H1 (cell line): ENCODE measurements around the gene OTC. TPM values are rescaled to one million over a fixed set of nuclear protein-coding genes. Genes with fewer than 3 reads are reported as not detected.

Source experiments
- HDAC6 ChIP-seq: IDR thresholded peaks from one replicate; pipeline ENCODE4 v1.7.1; 2012; ENCODE audit warnings: low read depth, mild to moderate bottlenecking, inconsistent platforms, low read length, moderate library complexity
- JUND ChIP-seq: IDR thresholded peaks from 2 replicates; pipeline ENCODE4 v1.6.1; 2011; ENCODE audit warnings: mild to moderate bottlenecking, improper control_type of control experiment, low read length
- SAP30 ChIP-seq: fragments of 300-600 bp; sonication (generic); IDR thresholded peaks from 2 replicates; pipeline ENCODE4 v1.7.1; 2012; ENCODE audit warnings: low read length, moderate library complexity, mild to moderate bottlenecking, inconsistent platforms; ENCODE audit not compliant: insufficient read depth, insufficient replicate concordance
- SP1 ChIP-seq: IDR thresholded peaks from 2 replicates; pipeline ENCODE4 v1.6.1; 2011; ENCODE audit warnings: low read depth, low read length
- ZNF274 ChIP-seq: IDR thresholded peaks from 2 replicates; pipeline ENCODE4 v1.7.0; 2012; ENCODE audit warnings: low read length, borderline replicate concordance; ENCODE audit errors: extremely low read depth
- polyA plus RNA-seq, 7 experiments: library from polyadenylated mRNA; depleted of rRNA in 3 of 7; stranded (reverse) in 5 of 7; unstranded in 2 of 7; fragments of >200 nt in 5 of 7; fragments of 200-250 nt in 2 of 7; gene quantifications; 1 replicate in 5 of 7; 2 replicates in 1 of 7; 4 replicates in 1 of 7; pipeline versions ENCODE4 v1.2.1 to v1.2.3, GENCODE V29; 2011 to 2013; ENCODE audit warnings: missing spikeins in 2 of 7, mixed read lengths in 2 of 7
- total RNA-seq: library from RNA; stranded (reverse); fragmentation: NEBNext Ultra II Directional; extraction: Animal tissue kit (Norgen Biotek cat#: 25700); gene quantifications from 2 replicates; pipeline ENCODE4 v1.2.1, GENCODE V29; 2021
- TF ChIP-seq, protein P1 (sequence below): fragments of 300-600 bp; sonication (generic); IDR thresholded peaks from 2 replicates; pipeline ENCODE4 v1.7.1; 2012; ENCODE audit warnings: low read length, moderate library complexity, mild to moderate bottlenecking, inconsistent platforms; ENCODE audit not compliant: insufficient replicate concordance

OTC gene
- total and polyA plus RNA-seq, 2 of the 8 experiments (the other 6 are each of a cell fraction or from before 2014, with no cell fraction given): not detected

DNA sequence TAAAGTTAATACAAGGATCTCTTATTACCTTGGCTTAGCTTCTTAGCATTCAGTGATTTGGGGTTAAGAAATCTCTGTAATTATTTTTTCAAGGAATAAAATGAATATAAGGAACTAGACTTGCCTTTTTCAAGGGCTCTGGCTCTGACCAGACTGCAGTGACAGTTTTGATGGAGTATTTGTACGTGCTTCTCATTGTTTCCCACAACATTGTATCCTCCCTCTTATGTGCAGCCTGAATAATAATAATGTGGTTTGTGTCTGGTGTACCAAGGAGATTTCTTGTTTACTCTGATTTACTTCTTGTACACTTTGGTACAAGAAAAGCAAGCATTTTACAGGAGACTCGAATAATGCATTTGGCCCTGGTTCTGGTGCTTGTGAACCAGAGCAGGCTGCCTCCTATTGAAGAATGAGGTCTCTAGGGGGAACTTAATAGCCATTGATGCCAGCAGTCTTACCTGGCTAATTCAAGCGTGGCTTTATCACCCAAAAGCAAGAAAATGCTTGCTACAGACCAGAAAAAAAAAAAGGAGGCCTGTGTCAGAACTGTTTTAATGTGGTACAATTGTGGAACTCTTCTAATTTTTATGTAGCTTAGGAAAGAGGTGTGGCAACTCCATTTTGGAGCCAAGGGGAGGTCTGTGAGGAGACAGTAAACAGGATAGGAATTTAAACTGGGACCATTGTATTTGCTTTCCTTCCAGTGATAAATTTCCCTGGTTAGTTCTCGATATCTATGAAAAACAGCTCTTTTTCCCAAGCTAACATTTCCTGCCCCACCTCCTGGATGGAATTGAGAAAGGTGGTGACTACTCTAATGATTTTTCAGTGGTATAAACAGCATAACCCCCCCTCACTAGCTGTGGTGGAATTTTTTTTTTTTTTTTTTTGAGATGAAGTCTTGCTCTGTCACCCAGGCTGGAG is 5.6 kb downstream of the OTC start (continued):
- TF ChIP-seq HDAC6 (no peak), SP1 (no peak), ZNF274 (no peak), SAP30 (no peak), JUND (no peak)
- TF ChIP-seq, protein P1, sequence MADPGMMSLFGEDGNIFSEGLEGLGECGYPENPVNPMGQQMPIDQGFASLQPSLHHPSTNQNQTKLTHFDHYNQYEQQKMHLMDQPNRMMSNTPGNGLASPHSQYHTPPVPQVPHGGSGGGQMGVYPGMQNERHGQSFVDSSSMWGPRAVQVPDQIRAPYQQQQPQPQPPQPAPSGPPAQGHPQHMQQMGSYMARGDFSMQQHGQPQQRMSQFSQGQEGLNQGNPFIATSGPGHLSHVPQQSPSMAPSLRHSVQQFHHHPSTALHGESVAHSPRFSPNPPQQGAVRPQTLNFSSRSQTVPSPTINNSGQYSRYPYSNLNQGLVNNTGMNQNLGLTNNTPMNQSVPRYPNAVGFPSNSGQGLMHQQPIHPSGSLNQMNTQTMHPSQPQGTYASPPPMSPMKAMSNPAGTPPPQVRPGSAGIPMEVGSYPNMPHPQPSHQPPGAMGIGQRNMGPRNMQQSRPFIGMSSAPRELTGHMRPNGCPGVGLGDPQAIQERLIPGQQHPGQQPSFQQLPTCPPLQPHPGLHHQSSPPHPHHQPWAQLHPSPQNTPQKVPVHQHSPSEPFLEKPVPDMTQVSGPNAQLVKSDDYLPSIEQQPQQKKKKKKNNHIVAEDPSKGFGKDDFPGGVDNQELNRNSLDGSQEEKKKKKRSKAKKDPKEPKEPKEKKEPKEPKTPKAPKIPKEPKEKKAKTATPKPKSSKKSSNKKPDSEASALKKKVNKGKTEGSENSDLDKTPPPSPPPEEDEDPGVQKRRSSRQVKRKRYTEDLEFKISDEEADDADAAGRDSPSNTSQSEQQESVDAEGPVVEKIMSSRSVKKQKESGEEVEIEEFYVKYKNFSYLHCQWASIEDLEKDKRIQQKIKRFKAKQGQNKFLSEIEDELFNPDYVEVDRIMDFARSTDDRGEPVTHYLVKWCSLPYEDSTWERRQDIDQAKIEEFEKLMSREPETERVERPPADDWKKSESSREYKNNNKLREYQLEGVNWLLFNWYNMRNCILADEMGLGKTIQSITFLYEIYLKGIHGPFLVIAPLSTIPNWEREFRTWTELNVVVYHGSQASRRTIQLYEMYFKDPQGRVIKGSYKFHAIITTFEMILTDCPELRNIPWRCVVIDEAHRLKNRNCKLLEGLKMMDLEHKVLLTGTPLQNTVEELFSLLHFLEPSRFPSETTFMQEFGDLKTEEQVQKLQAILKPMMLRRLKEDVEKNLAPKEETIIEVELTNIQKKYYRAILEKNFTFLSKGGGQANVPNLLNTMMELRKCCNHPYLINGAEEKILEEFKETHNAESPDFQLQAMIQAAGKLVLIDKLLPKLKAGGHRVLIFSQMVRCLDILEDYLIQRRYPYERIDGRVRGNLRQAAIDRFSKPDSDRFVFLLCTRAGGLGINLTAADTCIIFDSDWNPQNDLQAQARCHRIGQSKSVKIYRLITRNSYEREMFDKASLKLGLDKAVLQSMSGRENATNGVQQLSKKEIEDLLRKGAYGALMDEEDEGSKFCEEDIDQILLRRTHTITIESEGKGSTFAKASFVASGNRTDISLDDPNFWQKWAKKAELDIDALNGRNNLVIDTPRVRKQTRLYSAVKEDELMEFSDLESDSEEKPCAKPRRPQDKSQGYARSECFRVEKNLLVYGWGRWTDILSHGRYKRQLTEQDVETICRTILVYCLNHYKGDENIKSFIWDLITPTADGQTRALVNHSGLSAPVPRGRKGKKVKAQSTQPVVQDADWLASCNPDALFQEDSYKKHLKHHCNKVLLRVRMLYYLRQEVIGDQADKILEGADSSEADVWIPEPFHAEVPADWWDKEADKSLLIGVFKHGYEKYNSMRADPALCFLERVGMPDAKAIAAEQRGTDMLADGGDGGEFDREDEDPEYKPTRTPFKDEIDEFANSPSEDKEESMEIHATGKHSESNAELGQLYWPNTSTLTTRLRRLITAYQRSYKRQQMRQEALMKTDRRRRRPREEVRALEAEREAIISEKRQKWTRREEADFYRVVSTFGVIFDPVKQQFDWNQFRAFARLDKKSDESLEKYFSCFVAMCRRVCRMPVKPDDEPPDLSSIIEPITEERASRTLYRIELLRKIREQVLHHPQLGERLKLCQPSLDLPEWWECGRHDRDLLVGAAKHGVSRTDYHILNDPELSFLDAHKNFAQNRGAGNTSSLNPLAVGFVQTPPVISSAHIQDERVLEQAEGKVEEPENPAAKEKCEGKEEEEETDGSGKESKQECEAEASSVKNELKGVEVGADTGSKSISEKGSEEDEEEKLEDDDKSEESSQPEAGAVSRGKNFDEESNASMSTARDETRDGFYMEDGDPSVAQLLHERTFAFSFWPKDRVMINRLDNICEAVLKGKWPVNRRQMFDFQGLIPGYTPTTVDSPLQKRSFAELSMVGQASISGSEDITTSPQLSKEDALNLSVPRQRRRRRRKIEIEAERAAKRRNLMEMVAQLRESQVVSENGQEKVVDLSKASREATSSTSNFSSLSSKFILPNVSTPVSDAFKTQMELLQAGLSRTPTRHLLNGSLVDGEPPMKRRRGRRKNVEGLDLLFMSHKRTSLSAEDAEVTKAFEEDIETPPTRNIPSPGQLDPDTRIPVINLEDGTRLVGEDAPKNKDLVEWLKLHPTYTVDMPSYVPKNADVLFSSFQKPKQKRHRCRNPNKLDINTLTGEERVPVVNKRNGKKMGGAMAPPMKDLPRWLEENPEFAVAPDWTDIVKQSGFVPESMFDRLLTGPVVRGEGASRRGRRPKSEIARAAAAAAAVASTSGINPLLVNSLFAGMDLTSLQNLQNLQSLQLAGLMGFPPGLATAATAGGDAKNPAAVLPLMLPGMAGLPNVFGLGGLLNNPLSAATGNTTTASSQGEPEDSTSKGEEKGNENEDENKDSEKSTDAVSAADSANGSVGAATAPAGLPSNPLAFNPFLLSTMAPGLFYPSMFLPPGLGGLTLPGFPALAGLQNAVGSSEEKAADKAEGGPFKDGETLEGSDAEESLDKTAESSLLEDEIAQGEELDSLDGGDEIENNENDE: no peak
